Keratinocyte (primary cell): Measurements from ENCODE around the gene STAB2. TPM values are rescaled to one million over a fixed set of nuclear protein-coding genes. Genes with fewer than 3 reads are reported as not detected.

Source experiments
- DNase-seq: peaks from one replicate; pipeline ENCODE4 v3.0.0-alpha.2; 2011; ENCODE audit warnings: low read depth, missing footprints, low spot score
- FAIRE-seq: peaks from 2 replicates; lab custom pipeline; 2011; peaks lifted over from hg19 to GRCh38; lab: Jason Lieb, UNC
- H2AFZ ChIP-seq: 2 replicates; pipeline ENCODE4 v1.6.0; 2012; ENCODE audit warnings: low read length, control low read depth, inconsistent platforms; ENCODE audit not compliant: control insufficient read depth
- H3K27ac ChIP-seq: 2 replicates; pipeline ENCODE4 v1.5.1; 2011; ENCODE audit warnings: low read length; ENCODE audit not compliant: control insufficient read depth, insufficient read depth
- H3K27me3 ChIP-seq: 3 replicates; pipeline ENCODE4 v1.6.0; 2011; ENCODE audit warnings: low read length; ENCODE audit not compliant: control insufficient read depth, insufficient read depth; ENCODE audit errors: extremely low read depth
- H3K36me3 ChIP-seq, 2 experiments: 2 replicates in 1 of 2; 3 replicates in 1 of 2; pipeline ENCODE4 v1.5.1; 2011; ENCODE audit warnings: low read length in 2 of 2, mild to moderate bottlenecking in 1 of 2; ENCODE audit not compliant: control insufficient read depth in 2 of 2, insufficient read depth in 2 of 2; ENCODE audit errors: extremely low read depth in 1 of 2
- H3K4me1 ChIP-seq: 3 replicates; pipeline ENCODE4 v1.5.1; 2011; ENCODE audit warnings: low read length; ENCODE audit not compliant: control insufficient read depth, insufficient read depth; ENCODE audit errors: extremely low read depth
- H3K4me2 ChIP-seq: 3 replicates; pipeline ENCODE4 v1.6.0; 2011; ENCODE audit warnings: low read depth, low read length; ENCODE audit not compliant: control insufficient read depth, insufficient read depth; ENCODE audit errors: extremely low read depth
- H3K4me3 ChIP-seq, 3 experiments: fragments of 200-600 bp in 1 of 3; sonication (generic) in 1 of 3; 2 replicates in 2 of 3; 3 replicates in 1 of 3; pipeline ENCODE4 v1.5.1; 2011 to 2016; ENCODE audit warnings: low read length in 3 of 3, mild to moderate bottlenecking in 3 of 3, control low read depth in 2 of 3, inconsistent platforms in 1 of 3, low read depth in 1 of 3, mixed read lengths in 1 of 3, mixed run types in 1 of 3, moderate library complexity in 1 of 3; ENCODE audit not compliant: control insufficient read depth in 2 of 3, insufficient read depth in 2 of 3; ENCODE audit errors: extremely low read depth in 1 of 3
- H3K79me2 ChIP-seq: 2 replicates; pipeline ENCODE4 v1.6.0; 2012; ENCODE audit warnings: low read length; ENCODE audit not compliant: control insufficient read depth, insufficient read depth
- H3K9ac ChIP-seq: 3 replicates; pipeline ENCODE4 v1.6.0; 2011; ENCODE audit warnings: low read length; ENCODE audit not compliant: control insufficient read depth, insufficient read depth; ENCODE audit errors: extremely low read depth
- H3K9me1 ChIP-seq: 3 replicates; pipeline ENCODE4 v1.6.0; 2011; ENCODE audit warnings: low read length; ENCODE audit not compliant: control insufficient read depth, insufficient read depth; ENCODE audit errors: extremely low read depth
- H3K9me3 ChIP-seq: 2 replicates; pipeline ENCODE4 v1.5.1; 2012; ENCODE audit warnings: low read depth, low read length; ENCODE audit not compliant: control insufficient read depth
- H4K20me1 ChIP-seq: 3 replicates; pipeline ENCODE4 v1.6.0; 2011; ENCODE audit warnings: low read length; ENCODE audit not compliant: control insufficient read depth, insufficient read depth; ENCODE audit errors: extremely low read depth
- CTCF ChIP-seq, 3 experiments: IDR thresholded peaks in 1 of 3; conservative IDR thresholded peaks in 1 of 3; optimal IDR thresholded peaks in 1 of 3; 2 replicates in 2 of 3; 3 replicates in 1 of 3; pipeline versions ENCODE3 to v1.5.1; 2011; ENCODE audit warnings: low read length in 3 of 3, mild to moderate bottlenecking in 3 of 3, moderate library complexity in 2 of 3, control low read depth in 1 of 3, inconsistent platforms in 1 of 3; ENCODE audit not compliant: insufficient read depth in 2 of 3; ENCODE audit errors: extremely low read depth in 1 of 3
- EZH2 ChIP-seq: IDR thresholded peaks from one replicate; pipeline ENCODE4 v1.6.1; 2012; ENCODE audit warnings: inconsistent platforms, mild to moderate bottlenecking, low read length, moderate library complexity
- dilution Hi-C: fragments of 300-500 bp; cut with MboI; formaldehyde crosslinking; loops from one replicate; pipeline ENCODE4 v1.7.0; 2020; ENCODE audit warnings: low sequenced_read_pairs; ENCODE audit not compliant: extremely low pct_ligation_motif_present
- polyA plus RNA-seq, 5 experiments: library from polyadenylated mRNA; depleted of rRNA in 3 of 5; stranded (reverse) in 3 of 5; stranded (forward) in 1 of 5; unstranded in 1 of 5; fragments of >200 nt; gene quantifications; 1 replicate in 1 of 5; 2 replicates in 3 of 5; 3 replicates in 1 of 5; pipeline versions ENCODE4 v1.2.1 to v1.2.3, GENCODE V29; 2011 to 2012; ENCODE audit warnings: missing spikeins in 2 of 5, low read depth in 1 of 5, low replicate concordance in 1 of 5

The STAB2 gene
- polyA plus RNA-seq, 1 donor (not counting 4 experiments of a cell fraction or from before 2014, with no cell fraction given): not detected

GRCh38 chr12:103728323-103728722, 141.2 kb downstream of the STAB2 start:
- H3K4me1 ChIP-seq: no peaks in the 10 kb centered on the region
- TF ChIP-seq CTCF (optimal IDR thresholded peaks at IDR 0.05 in 1 of 3, IDR thresholded peaks at IDR 0.05 in 1 of 3, conservative IDR thresholded peaks at IDR 0.05 in 1 of 3; ENCODE audit: extremely low read depth in 1 of 3, insufficient read depth in 2 of 3, low read length in 3 of 3): no peak
- TF ChIP-seq EZH2: no peak
- no peak overlapping the region for H3K4me3 ChIP-seq
- dilution Hi-C loops: no loop called here
- no peak overlapping the region for H2AFZ ChIP-seq
- no peaks in the 10 kb centered on the region for H3K36me3 ChIP-seq
- H3K27me3 ChIP-seq: peaks cover 8% of the 10 kb centered on the region
- H3K9me3 ChIP-seq: no peaks in the 10 kb centered on the region
- no peaks in the 10 kb centered on the region for H3K79me2 ChIP-seq
- no peak overlapping the region for H3K9ac ChIP-seq
- FAIRE-seq (no peak), DNase-seq (no peak)
- H3K27ac ChIP-seq: no peak overlapping the region
- H3K9me1 ChIP-seq: no peaks in the 10 kb centered on the region
- H3K4me2 ChIP-seq: no peak overlapping the region
- no peaks in the 10 kb centered on the region for H4K20me1 ChIP-seq

- Histone ChIP-seq H3K9ac (no peak overlapping the region), H3K9me3 (no peaks in the 10 kb centered on the region), H3K79me2 (no peaks in the 10 kb centered on the region), H3K9me1 (no peaks in the 10 kb centered on the region), H3K36me3 (no peaks in the 10 kb centered on the region), H3K27ac (no peak overlapping the region), H3K27me3 (no peaks in the 10 kb centered on the region), H3K4me2 (no peak overlapping the region), H3K4me3 (no peak overlapping the region), H4K20me1 (no peaks in the 10 kb centered on the region), H2AFZ (no peak overlapping the region), H3K4me1 (no peaks in the 10 kb centered on the region)
- TF ChIP-seq EZH2: no peak
- no peak for TF ChIP-seq CTCF (optimal IDR thresholded peaks at IDR 0.05 in 1 of 3, IDR thresholded peaks at IDR 0.05 in 1 of 3, conservative IDR thresholded peaks at IDR 0.05 in 1 of 3; ENCODE audit: extremely low read depth in 1 of 3, insufficient read depth in 2 of 3, low read length in 3 of 3)
- dilution Hi-C loops: no loop called here
- no peak for DNase-seq
- no peak for FAIRE-seq
These were observed 142.4 kb downstream of the STAB2 start for GRCh38 chr12:103729499-103729898.
